Breast epithelium (tissue), 3 donors: ENCODE measurements around the gene MBOAT2.

Experiments used
- POLR2A ChIP-seq: fragments of 450-650 bp; IDR thresholded peaks from one replicate; pipeline ENCODE4 v1.6.1; 2016; ENCODE audit warnings: antibody characterized with exemption, mild to moderate bottlenecking, moderate library complexity
- TF ChIP-seq, protein P1 (sequence below), 3 donors: fragments of 450-650 bp; IDR thresholded peaks; one replicate each; pipeline ENCODE4 v1.5.1; 2016 to 2017; ENCODE audit warnings: antibody characterized with exemption in 3 of 3, mild to moderate bottlenecking in 3 of 3, moderate library complexity in 3 of 3

DNA sequence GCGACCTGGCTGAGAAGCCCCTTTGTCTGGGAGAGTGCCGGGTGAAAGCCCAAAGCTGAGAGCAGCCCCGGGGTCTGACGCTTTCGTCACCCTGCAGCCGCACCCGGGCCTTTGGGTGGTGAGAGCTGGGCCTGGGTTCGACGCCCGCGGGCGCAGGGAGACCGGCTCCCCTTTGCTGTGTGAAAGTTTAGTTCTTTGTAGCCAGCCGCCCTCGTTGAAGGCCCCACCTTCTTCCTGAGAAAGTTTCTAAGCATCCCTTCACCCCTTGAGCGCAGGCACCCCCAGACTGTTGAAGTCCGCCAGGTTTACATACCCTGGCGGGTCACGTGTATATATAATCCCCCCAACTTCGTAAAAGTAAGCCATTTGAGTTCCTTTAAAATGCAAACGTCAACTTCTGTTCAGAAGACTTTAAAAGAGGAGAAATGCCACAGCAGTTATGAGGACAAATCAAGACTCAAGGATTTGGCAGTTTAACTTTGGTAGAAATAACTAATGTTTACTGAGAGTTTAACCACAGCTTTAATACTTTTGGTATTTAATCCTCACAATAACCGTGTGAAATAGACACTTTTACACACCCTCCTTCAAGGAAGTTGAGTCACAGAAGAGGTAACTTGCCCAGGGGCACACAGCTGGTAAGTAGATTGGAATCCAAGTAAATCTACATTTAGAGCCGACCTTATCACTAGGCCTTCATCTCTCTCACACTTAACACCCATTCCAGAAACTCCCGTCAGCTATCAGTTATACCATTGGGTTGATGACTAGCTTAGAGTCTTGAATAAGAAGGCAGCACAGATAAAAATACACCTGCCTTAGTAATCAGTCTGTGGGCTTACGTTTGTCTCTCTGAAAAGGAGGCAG is 1.1 kb upstream of the MBOAT2 start:
- TF ChIP-seq, protein P1, sequence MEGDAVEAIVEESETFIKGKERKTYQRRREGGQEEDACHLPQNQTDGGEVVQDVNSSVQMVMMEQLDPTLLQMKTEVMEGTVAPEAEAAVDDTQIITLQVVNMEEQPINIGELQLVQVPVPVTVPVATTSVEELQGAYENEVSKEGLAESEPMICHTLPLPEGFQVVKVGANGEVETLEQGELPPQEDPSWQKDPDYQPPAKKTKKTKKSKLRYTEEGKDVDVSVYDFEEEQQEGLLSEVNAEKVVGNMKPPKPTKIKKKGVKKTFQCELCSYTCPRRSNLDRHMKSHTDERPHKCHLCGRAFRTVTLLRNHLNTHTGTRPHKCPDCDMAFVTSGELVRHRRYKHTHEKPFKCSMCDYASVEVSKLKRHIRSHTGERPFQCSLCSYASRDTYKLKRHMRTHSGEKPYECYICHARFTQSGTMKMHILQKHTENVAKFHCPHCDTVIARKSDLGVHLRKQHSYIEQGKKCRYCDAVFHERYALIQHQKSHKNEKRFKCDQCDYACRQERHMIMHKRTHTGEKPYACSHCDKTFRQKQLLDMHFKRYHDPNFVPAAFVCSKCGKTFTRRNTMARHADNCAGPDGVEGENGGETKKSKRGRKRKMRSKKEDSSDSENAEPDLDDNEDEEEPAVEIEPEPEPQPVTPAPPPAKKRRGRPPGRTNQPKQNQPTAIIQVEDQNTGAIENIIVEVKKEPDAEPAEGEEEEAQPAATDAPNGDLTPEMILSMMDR (IDR thresholded peaks at IDR 0.05): no peak
- TF ChIP-seq POLR2A: no peak
